ENCODE data around the gene PRKAG3.

- TF ChIP-seq SPI1 (IDR thresholded peaks at IDR 0.05; ENCODE audit: borderline replicate concordance, low read depth) (no peak), CTCF (IDR thresholded peaks at IDR 0.05; ENCODE audit: insufficient read depth, low read length) (no peak), POLR2AphosphoS5 (IDR thresholded peaks at IDR 0.05; ENCODE audit: low read depth) (no peak)
Measured at GRCh38 chr2:218832081-218832480, 478 bp upstream of the PRKAG3 start.
